ENCODE results near the gene ZFHX3. TPM values are rescaled to one million over a fixed set of nuclear protein-coding genes. Genes with fewer than 3 reads are reported as not detected.

Gene ZFHX3
- total and polyA plus RNA-seq, 2 of the 8 experiments (the other 6 are each of a cell fraction or from before 2014, with no cell fraction given) = 0.08 to 0.99 TPM

GRCh38 chr16:73041676-73042075 is 6.3 kb downstream of the ZFHX3 start:
- Histone ChIP-seq H3K56ac (replicated peaks; ENCODE audit: insufficient read length, low read depth, low read length) (no peak overlapping the region), H3K4me2 (ENCODE audit: insufficient read depth in 1 of 2, low read depth in 2 of 2, low read length in 2 of 2) (no peak overlapping the region), H3K27me3 (replicated peaks in 1 of 4; ENCODE audit: control insufficient read depth in 3 of 4, extremely low read depth in 1 of 4, insufficient read depth in 3 of 4, low read length in 3 of 4) (peaks cover 67 to 93% (median 91%) of the 10 kb centered on the region in 4 experiments), H3K79me1 (ENCODE audit: low read depth, low read length) (no peaks in the 10 kb centered on the region; the same call in 1 of the 2 replicates), H4K8ac (ENCODE audit: extremely low read depth, insufficient read depth, low read length) (no peak overlapping the region), H2BK15ac (ENCODE audit: low read length) (no peak overlapping the region), H2BK120ac (replicated peaks; ENCODE audit: low read depth, low read length) (no peak overlapping the region), H2BK5ac (ENCODE audit: low read depth, low read length) (no peak overlapping the region), H3K4ac (replicated peaks; ENCODE audit: insufficient read length, low read depth, low read length) (no peak overlapping the region), H3K9me3 (ENCODE audit: insufficient read depth in 2 of 2, low read depth in 1 of 2, low read length in 1 of 2) (peaks cover 0 to 3% of the 10 kb centered on the region in 2 experiments; a peak in 1 of 4 replicates), H3K9ac (replicated peaks in 1 of 4; ENCODE audit: extremely low read depth in 1 of 4, low read depth in 3 of 4, low read length in 3 of 4) (no peak overlapping the region), H4K20me1 (replicated peaks in 1 of 2; ENCODE audit: control insufficient read depth in 1 of 2, insufficient read depth in 2 of 2, low read length in 2 of 2) (peaks cover 1 to 6% of the 10 kb centered on the region in 2 experiments), H2AK5ac (ENCODE audit: low read depth, low read length) (peak overlapping the region; percentile 32; the same call in 1 of the 2 replicates), H2BK20ac (ENCODE audit: low read length) (no peak overlapping the region; the same call in 1 of the 2 replicates), H4K91ac (replicated peaks; ENCODE audit: insufficient read length, low read length) (no peak overlapping the region), H2BK12ac (ENCODE audit: low read depth, low read length) (0 out of 2 replicates have a peak overlapping the region, but pooled peaks have one; percentile 18), H3K4me1 (replicated peaks in 1 of 4; ENCODE audit: control insufficient read depth in 3 of 4, insufficient read depth in 4 of 4, low read length in 3 of 4) (peaks cover 22 to 53% (median 32%) of the 10 kb centered on the region in 4 experiments), H3K79me2 (ENCODE audit: control insufficient read depth in 1 of 2, insufficient read depth in 2 of 2, low read length in 2 of 2) (no peaks in the 10 kb centered on the region), H3K27ac (ENCODE audit: low read depth, low read length) (no peak overlapping the region), H3K18ac (ENCODE audit: extremely low read depth, low read length) (no peak overlapping the region), H3K14ac (ENCODE audit: insufficient read length) (no peak overlapping the region), H4K5ac (ENCODE audit: insufficient read length, low read depth, low read length) (no peak overlapping the region), H3K36me3 (ENCODE audit: control insufficient read depth in 2 of 4, insufficient read depth in 4 of 4, low read length in 3 of 4) (no peaks in the 10 kb centered on the region), H2AFZ (ENCODE audit: low read length) (no peak overlapping the region), H3K23ac (ENCODE audit: insufficient read length) (no peak overlapping the region), H3K4me3 (ENCODE audit: extremely low read depth in 1 of 4, insufficient read depth in 2 of 4, low read depth in 3 of 4, low read length in 4 of 4) (no peak overlapping the region), H3K23me2 (ENCODE audit: low read depth, low read length) (no peaks in the 10 kb centered on the region; the same call in 1 of the 2 replicates)
- no peak for FAIRE-seq
- WGBS, 2 experiments (ENCODE audit: extremely low coverage in 1 of 2, insufficient coverage in 1 of 2, insufficient read length in 1 of 2, insufficient replicate concordance in 2 of 2, low coverage in 1 of 2, low lambda C conversion rate in 2 of 2, missing lambda C conversion rate in 1 of 2) = 86% methylated on average over 4 of the region's 4 CpGs; no CpG with 5 or more reads in 1 of the 2 experiments
- no peak for DNase-seq (ENCODE audit: low read depth in 1 of 2, low spot score in 2 of 2)
- CTCF ChIA-PET (ENCODE audit: partially characterized antibody) = interaction anchor here (0.6 kb wide), 1 partner anchor 349 kb away, joined by 3 read pairs; no protein-coding TSS in a partner anchor
- POLR2A ChIA-PET (ENCODE audit: partially characterized antibody) = no interaction called here
- TF ChIP-seq ATF3 (IDR thresholded peaks at IDR 0.05; ENCODE audit: insufficient read depth, low read depth, low read length) (no peak), BCL11A (IDR thresholded peaks at IDR 0.05; ENCODE audit: low read depth in 2 of 2, low read length in 2 of 2) (no peak), KDM1A (IDR thresholded peaks at IDR 0.05; ENCODE audit: borderline replicate concordance, low read length) (no peak), GABPA (IDR thresholded peaks at IDR 0.05; ENCODE audit: borderline replicate concordance, insufficient read depth, low read length) (no peak), SRF (IDR thresholded peaks at IDR 0.05; ENCODE audit: low read depth, low read length) (no peak), SIX5 (IDR thresholded peaks at IDR 0.05; ENCODE audit: low read depth, low read length) (no peak), SIRT6 (IDR thresholded peaks at IDR 0.05; ENCODE audit: low read length) (no peak), SP1 (IDR thresholded peaks at IDR 0.05; ENCODE audit: low read depth, low read length) (no peak), JUN (IDR thresholded peaks at IDR 0.05; ENCODE audit: low read depth, low read length) (no peak), CREB1 (IDR thresholded peaks at IDR 0.05) (no peak), RNF2 (IDR thresholded peaks at IDR 0.05; ENCODE audit: borderline replicate concordance, low read depth, low read length, missing control alignments, poor library complexity, severe bottlenecking) (no peak)
- TF ChIP-seq, protein P1, sequence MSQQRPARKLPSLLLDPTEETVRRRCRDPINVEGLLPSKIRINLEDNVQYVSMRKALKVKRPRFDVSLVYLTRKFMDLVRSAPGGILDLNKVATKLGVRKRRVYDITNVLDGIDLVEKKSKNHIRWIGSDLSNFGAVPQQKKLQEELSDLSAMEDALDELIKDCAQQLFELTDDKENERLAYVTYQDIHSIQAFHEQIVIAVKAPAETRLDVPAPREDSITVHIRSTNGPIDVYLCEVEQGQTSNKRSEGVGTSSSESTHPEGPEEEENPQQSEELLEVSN (IDR thresholded peaks at IDR 0.05) = no peak
- TF ChIP-seq, protein P2, sequence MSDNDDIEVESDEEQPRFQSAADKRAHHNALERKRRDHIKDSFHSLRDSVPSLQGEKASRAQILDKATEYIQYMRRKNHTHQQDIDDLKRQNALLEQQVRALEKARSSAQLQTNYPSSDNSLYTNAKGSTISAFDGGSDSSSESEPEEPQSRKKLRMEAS (IDR thresholded peaks at IDR 0.05) = no peak
